DOHH2 (cell line): ENCODE results near the gene ZNF594.
A peak's percentile ranks its signal among the peaks of the same experiment; 100 is the strongest.

ENCODE experiments used
- H3F3A ChIP-seq: fragments of 200-600 bp; sonication (generic), shearing (Covaris generic); 2 replicates; pipeline ENCODE4 v1.6.0; 2016; ENCODE audit warnings: antibody characterized with exemption, mild to moderate bottlenecking; ENCODE audit not compliant: control insufficient read depth, insufficient read depth
- H3K27ac ChIP-seq: fragments of 200-600 bp; sonication (generic); 2 replicates; pipeline ENCODE4 v1.5.1; 2014; ENCODE audit warnings: low read depth, mild to moderate bottlenecking, low read length, moderate library complexity
- H3K27me3 ChIP-seq: fragments of 200-600 bp; sonication (generic); 2 replicates; pipeline ENCODE4 v1.6.1; 2014; ENCODE audit warnings: mild to moderate bottlenecking, low read length, mixed read lengths; ENCODE audit not compliant: control insufficient read depth
- H3K36me3 ChIP-seq: fragments of 200-600 bp; sonication (generic); 2 replicates; pipeline ENCODE4 v1.6.1; 2014; ENCODE audit warnings: mild to moderate bottlenecking, low read length, moderate library complexity, mixed read lengths; ENCODE audit not compliant: control insufficient read depth
- H3K4me1 ChIP-seq: fragments of 200-600 bp; sonication (generic); 2 replicates; pipeline ENCODE4 v1.6.1; 2014; ENCODE audit warnings: mild to moderate bottlenecking, low read length, mixed read lengths; ENCODE audit not compliant: control insufficient read depth
- H3K4me2 ChIP-seq: fragments of 200-600 bp; sonication (generic); 2 replicates; pipeline ENCODE4 v1.6.0; 2014; ENCODE audit warnings: mild to moderate bottlenecking, low read length, moderate library complexity
- H3K4me3 ChIP-seq: fragments of 200-600 bp; sonication (generic); 2 replicates; pipeline ENCODE4 v1.5.1; 2014; ENCODE audit warnings: mild to moderate bottlenecking, low read length, mixed read lengths
- H3K79me2 ChIP-seq: fragments of 200-600 bp; sonication (generic); 2 replicates; pipeline ENCODE4 v1.6.1; 2014; ENCODE audit warnings: mild to moderate bottlenecking, low read length, mixed read lengths; ENCODE audit not compliant: control insufficient read depth
- H3K9me2 ChIP-seq: fragments of 200-600 bp; sonication (generic); replicated peaks from 2 replicates; pipeline ENCODE4 v1.6.1; 2014; ENCODE audit warnings: mild to moderate bottlenecking, low read length, mixed read lengths; ENCODE audit not compliant: control insufficient read depth
- H3K9me3 ChIP-seq: fragments of 200-600 bp; sonication (generic); 2 replicates; pipeline ENCODE4 v1.6.1; 2014; ENCODE audit warnings: antibody characterized with exemption, low read length, mixed read lengths; ENCODE audit not compliant: control insufficient read depth, insufficient read depth
- H4K20me1 ChIP-seq: fragments of 200-600 bp; sonication (generic); 2 replicates; pipeline ENCODE4 v1.6.0; 2014; ENCODE audit warnings: low read depth, mild to moderate bottlenecking, antibody characterized with exemption, low read length, moderate library complexity; ENCODE audit not compliant: control insufficient read depth, insufficient read depth
- CTCF ChIP-seq: fragments of 200-600 bp; sonication (generic); IDR thresholded peaks from one replicate; pipeline ENCODE4 v1.5.1; 2014; ENCODE audit warnings: antibody characterized with exemption, mild to moderate bottlenecking, low read depth, low read length; ENCODE audit not compliant: poor library complexity, severe bottlenecking
- EZH2phosphoT487 ChIP-seq: fragments of 200-600 bp; sonication (generic); IDR thresholded peaks from 2 replicates; pipeline ENCODE4 v1.6.1; 2017; ENCODE audit warnings: borderline replicate concordance, mild to moderate bottlenecking, antibody characterized with exemption, low read length, moderate library complexity, mixed read lengths

The ZNF594 gene

GRCh38 chr17:5200360-5200759, 8.7 kb upstream of the ZNF594 start:
- no peaks in the 10 kb centered on the region for H3K9me2 ChIP-seq
- peaks cover 26% of the 10 kb centered on the region for H3F3A ChIP-seq
- H3K4me3 ChIP-seq, result peak overlapping the region; percentile 24
- H3K27ac ChIP-seq, result peak overlapping the region; percentile 65
- no peaks in the 10 kb centered on the region for H3K27me3 ChIP-seq
- H4K20me1 ChIP-seq, result no peaks in the 10 kb centered on the region
- H3K79me2 ChIP-seq, result no peaks in the 10 kb centered on the region
- H3K4me2 ChIP-seq, result peak overlapping the region; percentile 46
- H3K4me1 ChIP-seq, result peaks cover 57% of the 10 kb centered on the region
- H3K9me3 ChIP-seq, result no peaks in the 10 kb centered on the region
- no peaks in the 10 kb centered on the region for H3K36me3 ChIP-seq
- TF ChIP-seq EZH2phosphoT487 (no peak), CTCF (no peak)

GRCh38 chr17:5198472-5198871, 6.8 kb upstream of the ZNF594 start:
- Histone ChIP-seq H3K4me1 (peaks cover 57% of the 10 kb centered on the region), H3K4me3 (peak overlapping the region; percentile 63), H3K4me2 (peak overlapping the region; percentile 72), H3K27ac (peak overlapping the region; percentile 65), H3K79me2 (no peaks in the 10 kb centered on the region), H3F3A (peaks cover 33% of the 10 kb centered on the region), H4K20me1 (no peaks in the 10 kb centered on the region), H3K36me3 (no peaks in the 10 kb centered on the region), H3K27me3 (no peaks in the 10 kb centered on the region), H3K9me3 (no peaks in the 10 kb centered on the region), H3K9me2 (no peaks in the 10 kb centered on the region)
- TF ChIP-seq EZH2phosphoT487 (no peak), CTCF (peak; percentile 32)

GRCh38 chr17:5194346-5194745, 2.7 kb upstream of the ZNF594 start:
- TF ChIP-seq CTCF, result no peak
- Histone ChIP-seq H3K27me3 (no peaks in the 10 kb centered on the region), H3K4me3 (no peak overlapping the region), H3K4me1 (peaks cover 45% of the 10 kb centered on the region), H3K4me2 (no peak overlapping the region), H3K36me3 (peaks cover 20% of the 10 kb centered on the region), H3F3A (peaks cover 16% of the 10 kb centered on the region), H4K20me1 (no peaks in the 10 kb centered on the region), H3K9me2 (no peaks in the 10 kb centered on the region), H3K27ac (no peak overlapping the region), H3K79me2 (peaks cover 27% of the 10 kb centered on the region), H3K9me3 (peaks cover 18% of the 10 kb centered on the region)

GRCh38 chr17:5184288-5184687, 7.4 kb downstream of the ZNF594 start:
- Histone ChIP-seq H3K4me3 (no peak overlapping the region), H4K20me1 (no peaks in the 10 kb centered on the region), H3K27me3 (no peaks in the 10 kb centered on the region), H3K27ac (no peak overlapping the region), H3K79me2 (peaks cover 8% of the 10 kb centered on the region), H3K9me3 (peaks cover 90% of the 10 kb centered on the region), H3K4me1 (no peaks in the 10 kb centered on the region), H3F3A (peaks cover 20% of the 10 kb centered on the region), H3K36me3 (peaks cover 84% of the 10 kb centered on the region), H3K4me2 (no peak overlapping the region), H3K9me2 (no peaks in the 10 kb centered on the region)
- TF ChIP-seq EZH2phosphoT487 (no peak), CTCF (no peak)
